H9 (cell line): ENCODE data around the gene GPC1. TPM values are rescaled to one million over a fixed set of nuclear protein-coding genes. Genes with fewer than 3 reads are reported as not detected.

ENCODE experiments used
- DNase-seq: peaks from one replicate; pipeline ENCODE4 v3.0.0-alpha.2; 2017
- H2AFZ ChIP-seq: one replicate; pipeline ENCODE4 v1.6.1; 2013; ENCODE audit warnings: mild to moderate bottlenecking, low read length, control low read depth, moderate library complexity
- H2AK5ac ChIP-seq: 2 replicates; pipeline ENCODE4 v1.6.1; 2013; ENCODE audit warnings: low read length, control low read depth, mixed read lengths; ENCODE audit not compliant: insufficient read length
- H2BK120ac ChIP-seq: one replicate; pipeline ENCODE4 v1.6.1; 2013; ENCODE audit warnings: low read depth, mild to moderate bottlenecking, low read length, control low read depth, inconsistent platforms; ENCODE audit not compliant: poor library complexity, severe bottlenecking
- H2BK12ac ChIP-seq: 2 replicates; pipeline ENCODE4 v1.6.1; 2013; ENCODE audit warnings: low read length, control low read depth, mixed read lengths, low read depth; ENCODE audit not compliant: insufficient read length
- H2BK15ac ChIP-seq: 2 replicates; pipeline ENCODE4 v1.6.1; 2013; ENCODE audit warnings: low read depth, low read length, control low read depth
- H2BK20ac ChIP-seq: one replicate; pipeline ENCODE4 v1.6.1; 2013; ENCODE audit warnings: low read depth, mild to moderate bottlenecking, low read length, control low read depth, inconsistent platforms; ENCODE audit not compliant: poor library complexity, severe bottlenecking
- H2BK5ac ChIP-seq: 2 replicates; pipeline ENCODE4 v1.6.1; 2013; ENCODE audit warnings: low read length, control low read depth, mixed read lengths; ENCODE audit not compliant: insufficient read length
- H3K14ac ChIP-seq: 2 replicates; pipeline ENCODE4 v1.6.1; 2013; ENCODE audit warnings: low read length, control low read depth; ENCODE audit not compliant: insufficient read depth
- H3K18ac ChIP-seq: 2 replicates; pipeline ENCODE4 v1.6.1; 2013; ENCODE audit warnings: low read depth, mild to moderate bottlenecking, mixed read lengths, low read length, control low read depth; ENCODE audit not compliant: insufficient read length
- H3K23ac ChIP-seq: 2 replicates; pipeline ENCODE4 v1.6.1; 2013; ENCODE audit warnings: low read length, control low read depth, mixed read lengths, low read depth; ENCODE audit not compliant: insufficient read length
- H3K23me2 ChIP-seq: 2 replicates; pipeline ENCODE4 v1.6.1; 2013; ENCODE audit warnings: low read depth, mild to moderate bottlenecking, mixed read lengths, low read length, control low read depth; ENCODE audit not compliant: insufficient read length, poor library complexity, severe bottlenecking
- H3K27ac ChIP-seq: 2 replicates; pipeline ENCODE4 v1.5.1; 2013; ENCODE audit warnings: low read length, control low read depth, mixed read lengths, low read depth; ENCODE audit not compliant: insufficient read length
- H3K27me3 ChIP-seq: 2 replicates; pipeline ENCODE4 v1.6.1; 2013; ENCODE audit warnings: low read length, control low read depth, inconsistent platforms; ENCODE audit not compliant: insufficient read depth
- H3K4ac ChIP-seq: 2 replicates; pipeline ENCODE4 v1.6.1; 2013; ENCODE audit warnings: low read depth, mild to moderate bottlenecking, control low read depth, inconsistent platforms, low read length, moderate library complexity
- H3K4me1 ChIP-seq: 2 replicates; pipeline ENCODE4 v1.6.1; 2013; ENCODE audit warnings: low read length, control low read depth, inconsistent platforms; ENCODE audit not compliant: insufficient read depth
- H3K4me2 ChIP-seq: 2 replicates; pipeline ENCODE4 v1.6.1; 2013; ENCODE audit warnings: low read length, control low read depth, mixed read lengths; ENCODE audit not compliant: insufficient read length, insufficient read depth
- H3K56ac ChIP-seq: 2 replicates; pipeline ENCODE4 v1.6.1; 2013; ENCODE audit warnings: low read depth, mild to moderate bottlenecking, mixed read lengths, low read length, control low read depth; ENCODE audit not compliant: insufficient read length
- H3K79me1 ChIP-seq: 2 replicates; pipeline ENCODE4 v1.6.1; 2013; ENCODE audit warnings: low read depth, mild to moderate bottlenecking, moderate library complexity, low read length, control low read depth, inconsistent platforms; ENCODE audit not compliant: insufficient read depth, poor library complexity, severe bottlenecking
- H3K79me2 ChIP-seq: 2 replicates; pipeline ENCODE4 v1.6.1; 2013; ENCODE audit warnings: low read length, control low read depth, inconsistent platforms; ENCODE audit not compliant: insufficient read depth
- H3K9ac ChIP-seq: 2 replicates; pipeline ENCODE4 v1.6.1; 2013; ENCODE audit warnings: low read length, control low read depth, mixed read lengths; ENCODE audit not compliant: insufficient read length; ENCODE audit errors: extremely low read depth
- H3K9me3 ChIP-seq: one replicate; pipeline ENCODE4 v1.6.1; 2013; ENCODE audit warnings: low read depth, low read length, inconsistent platforms; ENCODE audit not compliant: control insufficient read depth
- H3T11ph ChIP-seq: one replicate; pipeline ENCODE4 v1.6.1; 2013; ENCODE audit warnings: mild to moderate bottlenecking, low read length, control low read depth, inconsistent platforms
- H4K20me1 ChIP-seq: one replicate; pipeline ENCODE4 v1.6.1; 2013; ENCODE audit not compliant: control insufficient read depth, insufficient read length, insufficient read depth
- H4K5ac ChIP-seq: 2 replicates; pipeline ENCODE4 v1.6.1; 2013; ENCODE audit warnings: low read depth, mild to moderate bottlenecking, mixed read lengths, low read length, control low read depth; ENCODE audit not compliant: insufficient read length
- H4K8ac ChIP-seq: replicated peaks from 2 replicates; pipeline ENCODE4 v1.6.1; 2013; ENCODE audit warnings: low read length, control low read depth, mixed read lengths, low read depth; ENCODE audit not compliant: insufficient read length
- H4K91ac ChIP-seq: 2 replicates; pipeline ENCODE4 v1.6.1; 2013; ENCODE audit warnings: low read depth, mild to moderate bottlenecking, moderate library complexity, mixed read lengths, low read length, control low read depth; ENCODE audit not compliant: insufficient read length
- H3K27ac Mint-ChIP-seq, 3 experiments: 2 replicates in 2 of 3; 3 replicates in 1 of 3; pipeline ENCODE4 v1.8.0; 2020 to 2021; ENCODE audit warnings: mixed read lengths in 3 of 3, mild to moderate bottlenecking in 1 of 3, moderate library complexity in 1 of 3
- H3K27me3 Mint-ChIP-seq: 2 replicates; pipeline ENCODE4 v1.8.0; 2021; ENCODE audit warnings: low read depth, mild to moderate bottlenecking, moderate library complexity, mixed read lengths
- H3K36me3 Mint-ChIP-seq, 3 experiments: 2 replicates in 2 of 3; 3 replicates in 1 of 3; pipeline ENCODE4 v1.8.0; 2020 to 2021; ENCODE audit warnings: low read depth in 3 of 3, mixed read lengths in 3 of 3; ENCODE audit not compliant: insufficient read depth in 1 of 3
- H3K4me1 Mint-ChIP-seq, 2 experiments: 2 replicates each; pipeline ENCODE4 v1.8.0; 2020; ENCODE audit warnings: mixed read lengths in 2 of 2
- H3K4me3 Mint-ChIP-seq, 2 experiments: 2 replicates in 1 of 2; 3 replicates in 1 of 2; pipeline ENCODE4 v1.8.0; 2020 to 2021; ENCODE audit warnings: mild to moderate bottlenecking in 2 of 2, mixed read lengths in 2 of 2, moderate library complexity in 1 of 2
- H3K9me3 Mint-ChIP-seq, 2 experiments: 2 replicates in 1 of 2; 3 replicates in 1 of 2; pipeline ENCODE4 v1.8.0; 2020; ENCODE audit warnings: mild to moderate bottlenecking in 2 of 2, mixed read lengths in 2 of 2, moderate library complexity in 1 of 2
- CTCF ChIP-seq: fragments of 200-600 bp; sonication (generic); conservative IDR thresholded peaks from 3 replicates; pipeline ENCODE4 v1.8.0; 2021; ENCODE audit warnings: antibody characterized with exemption, mild to moderate bottlenecking
- WGBS: extraction: QIAGEN DNeasy Blood & Tissue Kit; methylation state at CpG from one replicate; pipeline ENCODE4 v1.1.7; 2013; ENCODE audit warnings: missing lambda C conversion rate, low lambda C conversion rate, mixed read lengths; ENCODE audit not compliant: insufficient read length; ENCODE audit errors: extremely low coverage; 5-methylcytosine and 5-hydroxymethylcytosine counted together
- total RNA-seq: library from RNA; stranded (reverse); gene quantifications from 2 replicates; pipeline ENCODE4 v1.2.1, GENCODE V29; 2021

The GPC1 gene
- total RNA-seq, 1 experiment from 2014 or later: 39.4 TPM

- Mint-ChIP-seq H3K9me3 (peaks cover 0 to 4% of the 10 kb centered on the region in 2 experiments; a peak in 1 of 5 replicates), H3K4me1 (peaks cover 6 to 13% of the 10 kb centered on the region in 2 experiments; a peak in 2 of 4 replicates), H3K27ac (no peak overlapping the region; a peak in 1 of 7 replicates), H3K4me3 (no peak overlapping the region), H3K27me3 (peaks cover 46% of the 10 kb centered on the region), H3K36me3 (no peaks in the 10 kb centered on the region; a peak in 2 of 7 replicates)
- H2BK20ac ChIP-seq: no peak overlapping the region
- H3T11ph ChIP-seq: no peak overlapping the region
- H3K27ac ChIP-seq: no peak overlapping the region
- no peak overlapping the region for H2BK15ac ChIP-seq
- no peaks in the 10 kb centered on the region for H3K79me1 ChIP-seq
- no peak overlapping the region for H2AFZ ChIP-seq
- H3K23ac ChIP-seq: no peak overlapping the region
- H4K8ac ChIP-seq: no peak overlapping the region
- no peak overlapping the region for H3K9ac ChIP-seq
- H4K5ac ChIP-seq: no peak overlapping the region
- no peak overlapping the region for H2BK12ac ChIP-seq
- no peak overlapping the region for H3K4me2 ChIP-seq
- H3K18ac ChIP-seq: no peak overlapping the region
- no peaks in the 10 kb centered on the region for H3K79me2 ChIP-seq
- H2BK120ac ChIP-seq: no peak overlapping the region
- no peaks in the 10 kb centered on the region for H3K9me3 ChIP-seq
- H3K23me2 ChIP-seq: peaks cover 8% of the 10 kb centered on the region
- no peak for TF ChIP-seq CTCF
- no CpG with 5 or more reads among the region's 9 CpGs for WGBS
- H2AK5ac ChIP-seq: no peak overlapping the region
- H3K4me1 ChIP-seq: no peaks in the 10 kb centered on the region; the same call in 1 of the 2 replicates
- no peak overlapping the region for H2BK5ac ChIP-seq
- H4K91ac ChIP-seq: no peak overlapping the region
- H4K20me1 ChIP-seq: no peaks in the 10 kb centered on the region
- no peak overlapping the region for H3K14ac ChIP-seq
- H3K4ac ChIP-seq: no peak overlapping the region
- H3K27me3 ChIP-seq: peaks cover 8% of the 10 kb centered on the region; the same call in 1 of the 2 replicates
- peak; percentile 21 for DNase-seq
- no peak overlapping the region for H3K56ac ChIP-seq
Measured at GRCh38 chr2:240432430-240432819, 3.0 kb upstream of the GPC1 start.
